Stimulated activated CD8-positive, alpha-beta memory T cell treated with anti-CD3 and anti-CD28 coated beads, Interleukin-12 subunit alpha, Interleukin-12 subunit beta, amount 100 ng/mL, for 24 hours (primary cell): ENCODE data around the gene ZNF280A.
"Not testable (repeated sequence)": the region's sequence is repeated elsewhere in the genome, so short reads cannot be mapped to it uniquely, and the experiment has no call there.

Source experiments
- DNase-seq: peaks from one replicate; pipeline ENCODE4 v3.0.0-alpha.2; 2020; ENCODE audit errors: extremely low read depth

The ZNF280A gene

DNA sequence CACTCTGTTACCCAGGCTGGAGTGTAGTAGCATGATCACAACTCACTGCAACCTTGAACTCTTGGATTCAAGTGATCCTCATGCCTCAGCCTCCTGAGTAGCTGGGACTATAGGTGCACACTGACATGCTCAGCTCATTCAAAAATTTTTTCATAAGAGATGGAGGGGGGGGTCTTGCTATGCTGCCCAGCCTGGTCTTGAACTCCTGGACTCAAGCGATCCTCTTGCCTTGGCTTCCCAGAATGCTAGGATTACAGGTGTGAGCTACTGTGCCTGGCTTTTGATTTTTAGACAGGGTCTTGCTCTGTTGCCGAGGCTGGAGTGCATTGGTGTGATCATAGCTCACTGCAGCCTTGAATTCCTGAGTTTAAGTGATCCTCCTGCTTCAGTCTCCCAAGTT is 25.0 kb upstream of the ZNF280A start:
- no peak for DNase-seq

DNA sequence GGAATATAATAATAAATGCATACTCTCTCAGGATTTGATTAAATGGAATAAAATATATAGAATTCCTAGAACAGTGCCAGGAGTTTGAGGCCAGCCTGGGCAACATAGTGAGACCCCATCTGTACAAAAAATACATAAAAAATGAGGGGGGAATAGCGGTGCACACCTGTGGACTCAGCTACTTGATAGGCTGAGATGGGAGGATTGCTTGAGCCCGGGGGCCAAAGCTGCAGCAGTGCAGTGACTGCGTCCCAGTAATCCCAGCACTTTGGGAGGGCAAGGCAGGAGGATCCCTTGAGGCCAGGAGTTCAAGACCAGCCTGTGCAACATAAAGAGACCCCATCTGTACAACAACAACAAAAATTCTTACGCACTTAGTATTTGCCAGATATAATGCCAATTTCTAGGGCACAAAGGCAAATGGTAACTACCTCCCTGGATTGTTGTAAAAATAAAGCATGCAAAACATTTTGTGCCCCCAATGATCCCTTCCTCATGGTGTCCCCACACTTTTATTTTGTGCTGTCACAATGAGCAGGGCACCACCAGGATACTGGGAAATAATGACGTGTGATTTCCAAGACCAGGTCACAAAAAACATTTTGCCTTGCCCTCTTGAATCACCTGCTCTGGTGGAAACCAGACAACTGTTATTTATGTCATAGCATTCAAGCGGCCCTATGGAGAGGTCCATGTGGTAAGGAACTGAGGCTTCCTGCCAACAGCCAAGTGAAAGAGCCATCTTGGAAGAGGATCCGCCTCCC is 18.3 kb upstream of the ZNF280A start:
- DNase-seq = no peak

DNA sequence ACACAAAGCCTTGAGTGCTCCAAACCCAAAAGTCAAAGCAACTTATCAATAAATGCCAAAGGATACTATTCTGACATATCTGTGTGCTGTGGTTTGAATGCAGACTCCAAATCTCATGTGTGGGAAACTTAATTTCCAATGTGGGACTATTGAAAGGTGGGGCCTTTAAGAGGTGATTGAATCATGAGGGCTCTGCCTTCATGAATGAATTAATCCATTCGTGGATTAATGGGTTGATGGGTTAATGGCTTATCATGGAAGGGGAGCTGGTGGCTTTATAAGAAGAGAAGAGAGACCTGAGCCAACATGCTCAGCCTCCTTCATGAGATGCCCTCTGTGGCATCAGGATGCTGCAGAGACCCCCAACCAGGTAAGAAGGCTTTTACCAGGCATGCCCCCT is 16.8 kb upstream of the ZNF280A start:
- no peak for DNase-seq

DNA sequence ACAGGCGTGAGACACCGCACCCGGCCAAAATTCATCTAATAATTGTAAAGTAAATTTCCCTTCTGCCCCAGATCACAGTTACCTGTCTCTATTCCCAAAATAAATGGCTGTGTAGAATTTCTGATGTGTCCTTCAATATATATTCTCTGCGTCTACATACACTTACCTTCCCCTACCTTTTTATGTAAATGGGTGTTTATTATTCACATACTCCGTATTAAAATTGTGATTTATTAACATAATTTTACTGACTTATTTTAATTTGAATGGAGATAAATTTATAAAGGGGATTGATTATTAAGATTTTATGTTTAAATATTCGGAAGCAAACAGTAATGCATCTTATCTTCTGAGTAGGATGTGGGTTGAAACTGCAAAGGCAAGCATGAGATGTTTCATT is 16.4 kb upstream of the ZNF280A start:
- no peak for DNase-seq

DNA sequence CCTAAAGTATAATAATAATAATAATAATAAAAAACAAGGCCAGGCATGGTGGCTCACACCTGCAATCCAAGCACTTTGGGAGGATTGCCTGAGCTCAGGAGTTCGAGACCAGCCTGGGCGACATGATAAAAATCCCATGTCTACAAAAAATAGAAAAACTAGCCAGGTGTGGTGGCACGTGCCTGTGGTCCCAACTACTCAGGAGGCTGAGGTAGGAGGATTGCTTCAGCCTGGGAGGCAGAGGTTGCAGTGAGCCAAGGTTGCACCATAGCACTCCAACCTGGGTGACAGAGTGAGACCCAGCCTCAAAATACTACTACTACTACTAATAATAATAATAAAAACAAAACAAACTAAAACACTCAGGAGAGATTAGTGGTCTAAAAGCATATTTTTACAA is 15.6 kb upstream of the ZNF280A start:
- no peak for DNase-seq

DNA sequence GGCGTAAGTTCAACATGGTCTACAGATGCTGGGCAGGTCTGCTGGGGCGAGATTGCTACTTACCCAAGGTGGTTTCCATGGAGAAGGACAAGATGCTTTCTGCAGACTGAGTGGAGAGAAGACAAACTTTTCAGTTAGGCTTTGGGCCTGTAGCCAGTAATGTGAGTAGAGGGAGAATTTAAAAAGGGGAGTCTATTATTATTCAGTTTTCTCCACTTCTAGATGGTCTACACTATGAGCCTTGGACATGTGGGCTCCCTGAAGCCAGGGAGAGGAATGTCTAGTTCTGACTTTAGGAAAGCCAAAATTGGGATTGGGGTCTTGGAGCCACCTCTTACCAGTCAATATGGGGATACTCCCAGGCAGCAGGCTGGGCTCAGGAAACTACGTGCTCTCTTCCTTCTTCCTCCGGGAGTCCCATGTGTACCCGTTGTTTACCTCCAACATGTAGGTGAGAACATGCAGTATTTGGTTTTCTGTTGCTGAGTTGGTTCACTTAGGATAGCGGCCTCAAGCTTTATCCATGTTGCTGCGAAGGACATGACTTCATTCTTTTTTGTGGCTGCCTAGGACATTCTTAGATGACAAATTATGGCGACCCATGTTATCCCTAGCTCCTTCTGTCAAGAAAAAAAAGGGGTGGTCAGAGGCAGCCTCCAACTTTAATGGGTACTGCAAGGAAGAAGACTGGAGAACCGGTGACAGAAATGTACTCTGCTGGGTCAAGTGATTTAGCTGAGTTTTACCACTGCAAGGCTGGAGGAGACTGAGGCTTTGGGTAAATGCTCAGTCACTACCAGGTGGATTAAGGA is 14.7 kb upstream of the ZNF280A start:
- DNase-seq = no peak

DNA sequence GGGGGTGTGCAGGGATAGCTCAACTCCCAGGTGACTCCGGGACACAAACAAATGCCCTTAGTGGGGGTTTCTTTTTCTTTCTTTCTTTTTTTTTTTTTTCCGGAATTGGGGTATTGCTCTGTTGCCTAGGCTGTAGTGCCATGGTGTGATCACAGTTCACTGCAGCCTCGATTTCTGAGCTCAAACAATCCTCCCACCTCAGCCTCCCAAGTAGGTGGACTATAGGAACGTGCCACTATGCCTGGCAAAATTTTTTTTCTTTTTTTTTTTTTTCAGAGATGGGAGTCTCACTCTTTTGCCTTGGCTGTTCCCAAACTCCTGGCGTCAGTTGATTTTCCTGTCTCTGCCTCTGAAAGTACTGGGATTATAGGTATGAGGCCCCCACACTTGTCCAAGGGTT is 13.8 kb upstream of the ZNF280A start:
- no peak for DNase-seq

DNA sequence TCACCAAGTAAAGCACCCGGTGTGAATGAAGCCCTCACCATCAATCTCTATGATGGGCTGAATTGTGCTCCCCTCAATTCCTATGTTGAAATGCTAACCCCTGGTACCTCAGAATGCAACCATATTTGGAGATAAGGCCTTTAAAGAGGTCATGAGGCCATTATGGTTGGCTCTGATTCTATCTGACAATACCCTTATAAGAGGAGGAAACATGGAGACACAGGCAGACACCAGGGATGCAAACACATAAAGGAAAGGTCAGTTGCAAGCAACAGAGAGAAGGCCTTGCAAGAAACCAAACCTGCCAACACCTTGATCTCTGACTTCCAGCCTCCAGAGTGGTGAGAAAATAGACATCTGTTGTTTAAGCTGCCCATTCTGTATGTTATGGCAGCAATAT is 13.3 kb upstream of the ZNF280A start:
- no peak for DNase-seq

DNA sequence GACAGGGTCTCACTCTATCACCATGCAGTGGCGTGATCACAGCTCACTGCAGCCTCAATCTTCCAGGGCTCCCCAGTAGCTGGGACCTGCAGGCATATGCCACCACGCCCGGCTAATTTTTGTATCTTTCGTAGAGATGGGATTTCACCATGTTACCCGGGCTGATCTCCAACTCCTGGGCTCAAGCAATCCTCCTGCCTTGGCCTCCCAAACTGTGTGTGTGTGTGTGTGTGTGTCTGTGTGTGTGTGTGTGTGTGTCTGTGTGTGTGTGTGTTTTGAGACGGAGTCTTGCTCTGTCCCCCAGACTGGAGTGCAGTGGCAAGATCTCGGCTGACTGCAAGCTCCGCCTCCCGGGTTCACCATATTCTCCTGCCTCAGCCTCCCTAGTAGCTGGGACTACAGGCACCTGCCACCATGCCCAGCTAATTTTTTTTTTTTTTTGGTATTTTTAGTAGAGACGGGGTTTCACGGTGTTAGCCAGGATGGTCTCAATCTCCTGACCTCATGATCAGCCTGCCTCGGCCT is 12.5 kb upstream of the ZNF280A start:
- not testable (repeated sequence) for DNase-seq

DNA sequence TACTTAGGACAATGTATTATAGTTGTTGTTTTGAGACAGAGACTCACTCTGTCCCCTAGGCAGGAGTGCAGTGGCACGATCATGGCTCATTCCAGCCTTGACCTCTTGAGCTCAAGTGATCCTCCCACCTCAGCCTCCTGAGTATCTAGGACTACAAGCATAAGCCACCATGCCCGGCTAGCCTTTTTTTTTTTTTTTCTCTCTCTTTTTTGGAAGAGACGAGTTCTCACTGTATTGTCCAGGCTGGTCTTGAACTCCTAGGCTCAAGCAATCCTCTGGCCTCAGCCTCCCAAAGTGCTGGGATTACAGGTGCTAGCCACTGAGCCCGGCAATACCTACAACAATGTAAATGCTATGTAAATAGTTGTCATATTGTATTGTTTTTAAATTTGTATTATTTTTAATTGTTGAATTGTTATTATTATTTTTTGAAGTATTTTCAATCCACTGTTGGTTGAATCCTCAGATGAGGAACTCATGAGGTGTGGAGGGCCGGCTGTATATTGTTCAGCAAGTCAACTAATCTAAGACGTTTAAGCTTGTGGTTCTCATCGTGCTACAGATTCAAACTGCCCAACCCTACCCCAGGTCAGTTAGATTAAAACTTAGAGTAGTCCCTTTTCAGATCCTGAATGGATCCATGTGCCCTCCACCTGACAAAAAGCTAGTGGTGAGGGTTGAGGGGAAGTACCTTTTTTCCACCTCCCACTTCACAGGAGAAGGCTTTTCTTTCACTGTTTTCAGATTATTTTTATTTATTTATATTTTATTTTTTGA is 11.9 kb upstream of the ZNF280A start:
- DNase-seq = no peak

DNA sequence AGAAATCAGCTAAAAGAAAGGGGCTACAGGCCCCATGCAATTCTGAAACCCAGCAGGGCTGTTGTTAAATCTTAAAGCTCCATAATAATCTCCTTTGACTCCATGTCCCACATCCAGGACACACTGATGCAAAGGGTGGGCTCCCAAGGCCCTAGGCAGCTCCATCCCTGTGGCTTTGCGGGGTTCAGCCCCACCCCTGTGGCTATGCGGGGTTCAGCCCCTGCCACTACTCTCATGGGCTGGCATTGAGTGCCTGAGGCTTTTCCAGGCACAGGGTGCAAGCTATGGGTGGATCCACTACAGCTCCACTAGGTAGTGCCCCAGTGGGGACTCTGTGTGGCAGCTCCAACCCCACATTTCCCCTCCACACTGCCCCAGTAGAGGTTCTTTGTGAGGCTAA is 8.7 kb upstream of the ZNF280A start:
- no peak for DNase-seq

DNA sequence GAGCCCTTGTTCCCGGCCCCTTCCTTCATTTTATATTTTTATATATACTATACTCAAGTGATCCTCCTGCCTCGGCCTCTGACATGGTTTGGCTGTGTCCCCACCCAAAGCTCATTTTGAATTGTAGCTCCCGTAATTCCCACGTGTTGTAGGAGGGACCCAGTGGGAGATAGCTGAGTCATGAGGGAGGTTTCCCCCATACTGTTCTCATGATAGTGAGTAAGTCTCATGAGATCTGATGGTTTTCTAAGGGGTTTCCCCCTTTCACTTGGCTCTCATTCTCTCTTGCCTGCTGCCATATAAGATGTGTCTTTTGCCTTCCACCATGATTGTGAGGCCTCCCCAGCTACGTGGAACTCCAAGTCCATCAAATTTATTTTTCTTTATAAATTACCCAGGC is 7.2 kb upstream of the ZNF280A start:
- no peak for DNase-seq

DNA sequence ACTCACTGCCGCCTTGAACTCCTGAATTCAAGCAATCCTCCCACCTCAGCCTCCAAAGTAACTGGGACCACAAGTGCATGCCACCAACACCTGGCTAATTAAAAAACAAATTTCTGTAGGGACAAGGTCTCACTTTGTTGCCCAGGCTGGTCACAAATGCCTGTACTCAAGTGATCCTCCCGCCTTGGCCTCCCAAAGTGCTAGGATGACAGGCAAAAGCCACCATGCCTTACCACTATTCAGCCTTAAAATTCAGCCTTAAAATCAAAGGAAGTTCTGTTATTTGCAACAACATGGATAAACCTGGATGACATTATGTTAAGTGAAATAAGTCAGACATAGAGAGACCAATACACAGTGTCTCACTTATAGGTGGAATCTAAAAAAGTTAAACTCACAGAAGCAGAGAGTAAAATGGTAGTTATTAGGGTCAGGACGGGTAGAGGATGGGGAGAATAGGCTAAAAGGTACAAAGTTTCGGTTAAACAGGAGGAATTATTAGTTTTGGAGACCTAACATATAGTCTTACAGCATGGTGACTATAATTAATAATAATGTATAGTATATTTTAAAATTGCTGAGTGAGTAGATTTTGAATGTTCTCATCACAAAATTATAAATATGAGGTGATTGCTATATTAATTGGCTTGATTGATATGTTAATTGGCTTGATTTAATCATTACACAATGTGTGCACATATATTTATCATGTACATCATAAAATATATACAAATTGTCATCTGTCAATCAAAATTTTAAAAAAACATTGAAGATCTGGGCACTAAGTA is 6.2 kb upstream of the ZNF280A start:
- no peak for DNase-seq

DNA sequence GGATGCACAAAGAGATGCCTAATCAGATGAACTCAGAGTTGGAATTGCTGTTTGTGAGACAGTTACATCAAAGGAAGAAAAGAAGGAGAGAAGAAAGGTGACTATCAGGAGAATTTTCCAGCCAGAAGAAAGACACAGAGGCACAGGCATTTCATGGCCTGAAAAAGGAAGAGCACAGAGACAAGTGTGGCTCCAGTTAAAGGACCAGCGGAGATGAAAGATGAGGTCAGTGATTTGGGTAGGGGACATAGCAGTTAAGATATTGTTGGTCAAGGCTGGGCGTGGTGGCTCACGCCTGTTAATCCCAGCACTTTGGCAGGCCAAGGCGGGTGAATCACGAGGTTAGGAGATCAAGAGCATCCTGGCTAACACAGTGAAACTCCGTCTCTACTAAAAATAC is 3.4 kb upstream of the ZNF280A start:
- no peak for DNase-seq

DNA sequence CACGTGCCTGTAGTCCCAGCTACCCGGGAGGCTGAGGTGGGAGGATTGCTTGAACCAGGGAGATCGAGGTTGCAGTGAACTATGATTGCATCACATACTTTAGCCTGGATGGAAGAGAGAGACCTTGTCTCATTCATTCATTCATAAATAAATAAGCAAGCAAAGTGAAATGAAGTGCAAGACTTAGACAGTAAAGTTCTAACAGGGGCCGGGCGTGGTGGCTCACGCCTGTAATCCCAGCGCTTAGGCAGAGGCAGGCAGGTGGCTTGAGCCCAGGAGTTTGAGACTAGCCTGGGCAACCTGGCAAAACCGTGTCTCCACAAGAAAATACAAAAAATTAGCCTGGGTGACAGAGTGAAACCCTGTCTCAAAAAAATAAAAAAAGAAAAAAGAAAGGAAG is 1.6 kb upstream of the ZNF280A start:
- no peak for DNase-seq

DNA sequence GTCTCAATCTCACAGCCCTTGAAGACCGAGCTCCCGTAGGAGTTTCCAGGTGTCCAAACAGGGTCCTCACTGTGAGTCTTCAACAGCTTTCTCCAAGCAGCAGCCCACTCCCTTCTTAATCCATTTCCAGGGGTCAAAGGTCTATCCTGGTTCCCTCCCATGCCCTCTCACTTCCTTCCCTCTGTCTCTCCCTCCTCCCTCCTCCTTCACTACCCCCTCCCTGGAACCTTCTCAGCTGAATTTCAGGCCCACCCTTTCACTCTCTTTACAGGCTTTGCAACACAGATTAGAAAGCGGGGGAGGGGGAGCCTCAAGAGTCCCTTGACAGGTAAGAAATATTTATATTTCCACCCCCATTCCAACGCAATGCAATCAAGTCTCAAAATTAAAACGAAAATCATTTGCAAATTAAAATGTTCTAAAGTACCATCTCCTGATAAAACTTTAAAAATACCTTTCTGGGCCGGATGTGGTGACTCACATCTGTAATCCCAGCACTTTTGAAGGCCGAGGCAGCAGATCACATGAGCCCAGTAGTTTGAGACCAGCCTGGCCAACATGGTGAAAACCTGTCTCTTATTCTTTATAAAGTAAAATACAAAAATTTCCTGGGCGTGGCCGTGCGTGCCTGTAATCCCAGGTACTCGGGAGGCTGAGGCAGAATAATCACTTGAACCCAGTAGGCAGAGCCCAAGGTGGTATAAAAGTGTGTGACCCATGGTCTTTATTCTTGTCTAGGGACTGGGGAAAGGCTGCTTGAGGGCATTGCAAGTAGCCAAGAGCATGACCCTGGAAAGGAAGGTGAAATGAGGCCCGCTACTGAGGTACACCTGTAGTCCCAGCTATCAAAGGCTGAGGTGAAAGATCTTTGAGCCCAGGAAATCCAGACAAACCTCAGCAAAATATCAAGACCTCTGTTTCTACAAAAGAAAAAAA is 865 bp upstream of the ZNF280A start:
- no peak for DNase-seq

DNA sequence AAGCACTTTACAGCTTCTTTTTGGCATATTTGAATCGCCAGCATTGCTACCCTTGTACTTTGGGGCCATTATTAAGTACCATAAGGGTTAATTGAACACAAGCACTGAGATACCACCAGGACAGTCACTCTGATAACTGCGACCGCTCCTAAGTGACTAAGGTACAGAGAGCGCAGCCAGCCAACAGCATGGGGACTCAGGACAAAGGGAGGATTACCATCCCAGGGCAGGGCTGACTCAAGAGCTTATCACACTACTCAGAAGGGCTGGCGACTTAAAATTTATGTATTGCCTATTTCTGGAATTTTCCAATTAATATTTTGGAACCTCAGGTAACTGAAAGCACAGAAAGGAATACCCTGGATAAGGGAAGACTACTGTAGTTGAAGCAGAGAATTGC is 479 bp downstream of the ZNF280A start:
- no peak for DNase-seq

DNA sequence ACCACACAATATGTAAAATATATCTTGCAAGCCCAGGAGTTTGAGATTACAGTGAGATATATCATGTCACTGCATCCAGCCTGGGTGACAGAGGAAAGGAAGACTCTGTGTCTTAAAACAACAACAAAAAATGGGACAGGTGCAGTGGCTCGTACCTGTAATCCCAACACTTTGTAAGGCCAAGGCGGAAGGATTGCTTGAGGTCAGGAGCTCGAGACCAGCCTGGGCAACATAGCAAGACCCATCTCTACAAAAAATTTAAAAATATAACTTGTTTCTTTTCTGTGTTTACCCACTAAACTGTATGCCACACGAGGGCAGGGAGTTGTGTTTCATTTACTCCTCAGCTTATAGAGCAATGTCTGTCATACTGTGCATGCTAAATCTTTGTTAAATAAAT is 3.1 kb downstream of the ZNF280A start:
- DNase-seq = no peak

DNA sequence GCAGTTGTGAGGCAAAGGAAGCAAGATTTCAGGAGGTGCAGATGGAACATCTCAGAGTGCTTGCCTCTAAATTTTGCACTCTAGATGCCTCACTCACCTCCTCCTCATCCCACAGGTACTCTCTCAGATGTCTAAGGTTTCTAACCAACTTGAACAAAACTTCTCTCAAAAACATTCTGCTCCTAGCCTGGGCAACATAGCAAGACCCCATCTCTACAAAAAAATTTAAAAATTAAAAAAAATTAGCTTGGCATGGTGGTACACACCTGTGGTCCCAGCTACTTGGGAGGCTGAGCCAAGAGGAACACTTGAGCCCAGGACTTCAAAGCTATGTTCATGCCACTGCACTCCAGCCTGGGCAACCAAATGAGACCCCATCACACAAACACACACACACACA is 4.2 kb downstream of the ZNF280A start:
- no peak for DNase-seq

DNA sequence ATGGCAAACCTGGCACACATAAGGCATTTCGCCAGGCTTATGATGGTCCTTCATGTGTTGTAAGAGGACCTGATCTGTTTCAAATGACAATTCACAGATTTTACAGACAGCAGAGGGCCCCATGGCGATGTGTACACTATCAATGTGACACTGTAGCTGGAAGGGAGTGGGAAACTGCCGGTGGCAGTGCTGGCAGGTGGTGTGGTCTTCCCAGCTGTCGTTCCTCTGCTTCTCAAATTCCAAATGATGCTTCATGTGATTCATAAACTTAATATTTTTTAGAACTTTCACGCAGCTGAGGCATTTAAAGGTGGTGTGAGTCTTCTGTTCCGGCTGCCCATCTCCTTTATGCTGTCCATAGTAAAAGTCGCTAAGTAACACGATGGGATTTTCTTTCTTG is 5.6 kb downstream of the ZNF280A start:
- not testable (repeated sequence) for DNase-seq
